Activated naive CD8-positive, alpha-beta T cell treated with anti-CD3 and anti-CD28 coated beads, Interleukin-2, amount 10 ng/mL, durations not matched to agents 7 days and 5 days (primary cell): ENCODE data around the gene RPL32. TPM values are rescaled to one million over a fixed set of nuclear protein-coding genes. Genes with fewer than 3 reads are reported as not detected.
A peak's percentile ranks its signal among the peaks of the same experiment; 100 is the strongest.
"Not testable (repeated sequence)": the region's sequence is repeated elsewhere in the genome, so short reads cannot be mapped to it uniquely, and the experiment has no call there.

Experiments used
- ATAC-seq: fragments of 150-1000 bp; cut with Tn5 transposase; one replicate; pipeline ENCODE4 v1.10.0; 2021; ENCODE audit warnings: low read depth, moderate library complexity
- POLR2A ChIA-PET: fragments of 350-600 bp; sonication (Branson Sonifier 250); formaldehyde crosslinking; loops from one replicate; lab custom pipeline; 2021; ENCODE audit warnings: antibody characterized with exemption; lab: Charles Lee
- DNase-seq: peaks from one replicate; pipeline ENCODE4 v3.0.0; 2021
- H3K27ac Mint-ChIP-seq: one replicate; pipeline ENCODE4 v1.8.0; 2022; ENCODE audit warnings: mild to moderate bottlenecking, mixed read lengths
- H3K27me3 Mint-ChIP-seq: one replicate; pipeline ENCODE4 v1.8.0; 2022; ENCODE audit warnings: mild to moderate bottlenecking, moderate library complexity, mixed read lengths
- H3K36me3 Mint-ChIP-seq: one replicate; pipeline ENCODE4 v1.8.0; 2021; ENCODE audit warnings: mild to moderate bottlenecking, mixed read lengths
- H3K4me1 Mint-ChIP-seq: one replicate; pipeline ENCODE4 v1.8.0; 2021; ENCODE audit warnings: mixed read lengths
- H3K4me3 Mint-ChIP-seq: one replicate; pipeline ENCODE4 v1.8.0; 2022; ENCODE audit warnings: mild to moderate bottlenecking, moderate library complexity, mixed read lengths
- H3K9me3 Mint-ChIP-seq: one replicate; pipeline ENCODE4 v1.8.0; 2021; ENCODE audit warnings: mixed read lengths
- total RNA-seq, 2 experiments: library from RNA; stranded (reverse); gene quantifications; one replicate each; pipeline ENCODE4 v1.2.3, GENCODE V29; 2021

The RPL32 gene
- total RNA-seq, 2 experiments from 2014 or later = 2,162 to 2,195 TPM

DNA sequence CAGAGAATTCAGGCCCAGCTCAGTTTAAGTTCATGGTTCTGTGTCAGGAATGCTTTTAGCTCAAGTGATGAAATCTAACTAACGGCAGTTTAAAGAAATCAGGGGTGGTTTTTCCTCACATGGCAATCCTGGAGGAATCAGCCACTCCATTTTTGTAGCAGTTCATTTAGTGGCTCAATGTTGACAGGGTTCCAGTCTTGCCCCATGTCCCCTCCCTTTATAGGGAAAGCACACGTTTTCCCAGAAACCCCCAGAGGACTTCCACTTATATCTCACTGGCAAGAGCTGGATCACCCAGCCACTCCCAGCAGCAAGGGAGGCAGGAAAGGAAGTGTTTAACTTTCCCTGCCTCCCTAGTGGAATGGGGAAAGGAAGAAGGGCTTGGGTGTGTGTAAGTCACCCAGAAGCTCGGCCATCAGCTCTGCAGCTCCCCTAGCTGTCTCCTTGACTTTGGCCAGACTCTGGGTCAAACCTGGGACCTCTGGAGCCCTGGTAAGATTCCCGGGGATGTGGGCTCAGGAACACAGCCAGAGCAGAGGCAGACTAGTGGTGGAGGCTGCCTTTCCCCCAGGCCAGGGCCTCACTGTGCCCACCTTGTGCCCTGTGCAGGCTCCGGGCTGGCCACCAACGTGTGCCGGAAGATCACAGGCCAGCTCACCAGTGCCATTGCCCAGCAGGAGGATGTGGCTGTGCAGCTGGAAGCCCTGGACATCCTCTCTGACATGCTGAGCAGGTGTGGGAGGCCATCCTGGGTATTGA is 33.6 kb downstream of the RPL32 start:
- no peaks in the 10 kb centered on the region for H3K36me3 Mint-ChIP-seq
- POLR2A ChIA-PET = no interaction called here
- DNase-seq (no peak), ATAC-seq (no peak)
- H3K27ac Mint-ChIP-seq = no peak overlapping the region
- H3K9me3 Mint-ChIP-seq = no peaks in the 10 kb centered on the region
- peaks cover 5% of the 10 kb centered on the region for H3K4me1 Mint-ChIP-seq
- no peak overlapping the region for H3K4me3 Mint-ChIP-seq
- H3K27me3 Mint-ChIP-seq = peaks cover 6% of the 10 kb centered on the region

DNA sequence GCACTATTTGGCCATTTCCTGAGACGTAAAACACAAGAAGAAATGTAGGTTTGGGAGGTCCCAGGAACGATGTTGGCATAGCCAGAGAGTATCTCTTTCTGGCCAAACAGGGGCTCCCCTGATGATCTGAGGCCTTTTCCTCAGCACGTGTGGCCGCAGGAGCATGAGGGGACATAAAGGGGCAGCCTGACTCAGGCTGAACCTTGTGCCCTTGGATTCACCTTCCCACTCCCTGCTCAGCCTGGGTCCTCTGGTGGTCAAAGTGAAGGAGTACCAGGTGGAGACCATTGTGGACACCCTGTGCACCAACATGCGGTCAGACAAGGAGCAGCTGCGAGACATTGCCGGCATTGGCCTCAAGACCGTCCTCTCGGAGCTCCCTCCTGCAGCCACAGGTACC is 34.3 kb downstream of the RPL32 start:
- Mint-ChIP-seq H3K36me3 (no peaks in the 10 kb centered on the region), H3K9me3 (no peaks in the 10 kb centered on the region), H3K4me1 (peaks cover 5% of the 10 kb centered on the region), H3K4me3 (no peak overlapping the region), H3K27me3 (peaks cover 6% of the 10 kb centered on the region), H3K27ac (no peak overlapping the region)
- ATAC-seq (no peak), DNase-seq (no peak)
- POLR2A ChIA-PET = no interaction called here

DNA sequence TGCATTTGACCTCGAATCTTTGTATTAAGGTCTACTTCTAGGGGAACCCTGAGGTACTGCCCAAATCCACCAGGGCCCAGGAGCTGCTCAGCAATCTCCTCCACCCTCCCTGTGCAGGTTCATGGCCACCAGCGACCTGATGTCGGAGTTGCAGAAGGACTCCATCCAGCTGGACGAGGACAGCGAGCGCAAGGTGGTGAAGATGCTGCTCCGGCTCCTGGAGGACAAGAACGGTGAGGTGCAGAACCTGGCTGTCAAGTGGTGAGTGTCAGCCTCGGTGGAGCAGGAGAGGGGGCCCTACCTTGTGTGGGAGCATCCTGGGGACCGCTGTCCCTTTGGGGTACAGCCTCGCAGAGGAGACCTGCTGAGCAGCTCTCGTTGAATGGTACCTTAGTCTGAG is 38.0 kb downstream of the RPL32 start:
- POLR2A ChIA-PET = interaction anchor here (0.7 kb wide), 1 partner anchor 188 kb away, joined by 4 read pairs; no protein-coding TSS in a partner anchor
- no peaks in the 10 kb centered on the region for H3K4me1 Mint-ChIP-seq
- no peaks in the 10 kb centered on the region for H3K9me3 Mint-ChIP-seq
- no peak overlapping the region for H3K27ac Mint-ChIP-seq
- DNase-seq = no peak
- no peak overlapping the region for H3K4me3 Mint-ChIP-seq
- H3K27me3 Mint-ChIP-seq = no peaks in the 10 kb centered on the region
- ATAC-seq = no peak
- no peaks in the 10 kb centered on the region for H3K36me3 Mint-ChIP-seq

DNA sequence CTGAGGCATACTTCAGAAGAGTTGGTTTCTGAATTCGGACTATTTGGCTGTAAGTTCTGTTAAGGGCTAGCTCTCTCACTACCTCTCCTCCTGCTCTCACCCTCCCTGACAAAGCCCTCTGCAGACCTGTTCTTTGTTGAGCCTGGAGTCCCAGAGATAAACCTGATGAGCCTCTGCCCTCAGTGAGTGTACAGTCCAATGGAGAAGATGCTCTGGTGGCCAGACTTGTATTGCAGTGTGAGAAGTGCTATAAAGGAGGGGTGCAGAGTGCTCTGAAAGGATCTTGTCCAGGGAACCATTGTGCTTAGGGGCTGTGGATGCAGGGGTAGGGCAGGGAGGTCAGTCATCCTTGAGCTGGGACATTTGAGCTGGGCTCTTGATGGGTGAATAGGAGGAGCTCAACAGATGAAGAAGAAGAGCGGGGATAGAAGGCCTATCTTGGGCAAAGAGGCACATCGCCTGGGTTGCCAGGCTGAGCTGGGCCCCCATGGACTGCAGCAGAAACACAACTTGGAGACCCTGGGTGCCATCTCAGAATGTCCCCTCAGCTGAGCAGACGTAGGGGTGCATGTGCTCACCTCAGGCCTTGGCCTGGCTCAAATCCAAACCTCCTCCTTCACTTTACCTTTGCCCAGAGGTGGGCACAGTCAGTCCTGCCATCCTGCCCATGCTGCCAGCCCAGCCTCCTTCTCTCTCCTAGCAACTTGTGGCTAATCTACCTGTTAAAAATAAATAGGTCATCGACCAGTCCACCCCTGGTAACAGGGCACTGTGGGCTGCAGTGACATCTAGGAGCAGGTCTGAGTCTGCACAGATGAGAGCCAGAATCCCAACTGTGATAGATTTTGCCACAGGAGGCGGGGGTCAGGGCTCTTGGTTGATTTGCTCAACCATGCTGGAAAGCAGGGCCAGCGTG is 41.6 kb downstream of the RPL32 start:
- DNase-seq = no peak
- peaks cover 24% of the 10 kb centered on the region for H3K27me3 Mint-ChIP-seq
- POLR2A ChIA-PET = interaction anchor here (1.7 kb wide), 1 partner anchor 10 kb away, joined by 4 read pairs; no protein-coding TSS in a partner anchor
- ATAC-seq = no peak
- no peaks in the 10 kb centered on the region for H3K36me3 Mint-ChIP-seq
- H3K9me3 Mint-ChIP-seq = no peaks in the 10 kb centered on the region
- no peak overlapping the region for H3K4me3 Mint-ChIP-seq
- no peaks in the 10 kb centered on the region for H3K4me1 Mint-ChIP-seq
- no peak overlapping the region for H3K27ac Mint-ChIP-seq

- DNase-seq = no peak
- no peak overlapping the region for H3K4me3 Mint-ChIP-seq
- no peaks in the 10 kb centered on the region for H3K4me1 Mint-ChIP-seq
- H3K27me3 Mint-ChIP-seq = peaks cover 24% of the 10 kb centered on the region
- no peaks in the 10 kb centered on the region for H3K36me3 Mint-ChIP-seq
- H3K27ac Mint-ChIP-seq = no peak overlapping the region
- ATAC-seq = no peak
- no peaks in the 10 kb centered on the region for H3K9me3 Mint-ChIP-seq
- POLR2A ChIA-PET = interaction anchor here (1.7 kb wide), 1 partner anchor 11 kb away, joined by 4 read pairs; no protein-coding TSS in a partner anchor
Measured at GRCh38 chr3:12798559-12799179, 42.7 kb downstream of the RPL32 start.

DNA sequence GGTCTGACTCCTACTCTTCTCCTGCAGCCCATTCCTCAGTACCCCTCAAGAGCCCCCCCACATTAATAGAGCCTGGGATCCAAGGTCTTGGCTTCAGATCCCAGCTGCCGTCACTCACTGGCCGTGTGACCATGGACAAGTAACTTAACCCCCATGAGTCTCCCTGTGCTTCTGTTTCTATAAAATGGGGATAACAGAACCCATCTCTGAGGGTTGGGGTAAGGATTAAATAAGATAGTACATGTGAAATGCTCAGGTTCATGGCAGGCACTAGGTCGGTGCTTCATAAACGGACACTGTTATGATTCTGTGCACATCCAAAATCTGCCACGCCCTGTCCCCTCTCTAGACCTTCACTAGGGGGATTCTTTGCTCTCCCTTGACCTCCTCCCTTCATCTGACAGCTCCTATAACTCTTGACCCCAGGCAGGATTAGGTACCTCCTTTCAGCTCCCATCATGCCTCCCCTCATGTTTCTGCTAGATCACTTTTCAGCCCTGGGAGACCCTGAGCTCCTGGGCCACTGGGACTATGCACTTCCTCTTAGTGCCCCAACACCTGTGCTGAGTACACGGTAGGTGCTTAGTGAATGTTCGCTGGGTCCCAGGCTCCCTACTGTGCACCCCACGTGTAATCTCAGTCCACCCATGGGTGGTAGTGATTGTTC is 43.3 kb downstream of the RPL32 start:
- Mint-ChIP-seq H3K4me3 (no peak overlapping the region), H3K36me3 (no peaks in the 10 kb centered on the region), H3K27ac (no peak overlapping the region), H3K27me3 (peaks cover 24% of the 10 kb centered on the region), H3K4me1 (no peaks in the 10 kb centered on the region), H3K9me3 (no peaks in the 10 kb centered on the region)
- POLR2A ChIA-PET = interaction anchor here (1.7 kb wide), 1 partner anchor 12 kb away, joined by 4 read pairs; no protein-coding TSS in a partner anchor
- ATAC-seq (no peak), DNase-seq (no peak)

DNA sequence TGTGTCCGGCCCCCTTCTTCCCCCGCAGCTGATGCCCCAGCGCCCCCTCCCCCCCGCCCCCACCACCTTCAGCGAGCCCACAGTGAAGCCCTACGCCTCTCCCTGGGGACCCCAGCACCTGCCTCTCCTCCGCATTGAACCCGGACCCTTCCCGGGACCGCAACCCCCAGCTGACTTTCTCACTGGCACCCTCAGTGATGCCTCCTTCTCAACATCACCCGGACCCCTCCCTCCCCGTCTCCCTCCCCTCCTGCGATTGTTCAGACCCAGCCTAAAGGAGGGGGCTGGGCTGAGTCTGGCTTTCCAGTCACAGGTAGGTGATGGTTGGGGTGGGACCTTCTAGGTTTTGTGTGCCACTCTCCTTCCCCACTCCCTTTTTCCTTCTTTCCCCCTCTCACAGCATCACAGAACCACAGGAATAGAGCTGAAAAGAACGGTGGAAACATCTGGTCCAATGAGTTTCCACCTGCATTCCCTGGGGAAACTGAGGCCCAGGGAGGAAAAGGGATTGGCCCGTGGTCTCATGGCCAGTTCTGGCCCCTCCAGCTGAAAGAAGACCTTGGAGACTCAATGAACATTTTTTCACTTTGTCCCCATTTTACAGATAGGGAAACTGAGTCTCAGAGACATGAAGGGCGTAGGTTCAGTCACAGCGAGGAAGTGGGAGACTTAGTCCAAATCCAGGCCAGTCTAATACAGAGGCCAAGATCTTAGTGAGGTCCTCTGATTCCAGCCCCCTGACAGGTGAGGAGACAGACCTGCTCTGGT is 44.1 kb downstream of the RPL32 start:
- no peak for ATAC-seq
- H3K4me3 Mint-ChIP-seq = peak overlapping the region; percentile 73

GRCh38 chr3:12796171-12797123 is 44.9 kb downstream of the RPL32 start, which contains the start of gene CAND2:
CAND2 (plus strand) TSS chr3:12796680; CDS start chr3:12796721, 41 bp downstream.
- ATAC-seq (peak; percentile 75), DNase-seq (peak; percentile 47)
- Mint-ChIP-seq H3K4me1 (no peaks in the 10 kb centered on the region), H3K36me3 (no peaks in the 10 kb centered on the region), H3K27ac (no peak within 1 kb of the TSS), H3K4me3 (peak within 1 kb of the TSS; percentile 73), H3K27me3 (peaks cover 24% of the 10 kb centered on the region), H3K9me3 (no peaks in the 10 kb centered on the region)
- POLR2A ChIA-PET = interaction anchor here (0.6 kb wide), 1 partner anchor 93 kb away, joined by 3 read pairs; no protein-coding TSS in a partner anchor

More for the DNA sequence above, 44.1 kb downstream of the RPL32 start:
- POLR2A ChIA-PET = no interaction called here
- Mint-ChIP-seq H3K4me1 (no peaks in the 10 kb centered on the region), H3K27ac (no peak overlapping the region), H3K27me3 (peaks cover 24% of the 10 kb centered on the region), H3K36me3 (no peaks in the 10 kb centered on the region), H3K9me3 (no peaks in the 10 kb centered on the region)
- DNase-seq = no peak

- Mint-ChIP-seq H3K9me3 (no peaks in the 10 kb centered on the region), H3K4me3 (no peak overlapping the region), H3K4me1 (no peaks in the 10 kb centered on the region), H3K36me3 (no peaks in the 10 kb centered on the region), H3K27me3 (peaks cover 28% of the 10 kb centered on the region), H3K27ac (no peak overlapping the region)
- POLR2A ChIA-PET = no interaction called here
- ATAC-seq = no peak
- no peak for DNase-seq
Measured at GRCh38 chr3:12793701-12794100, 47.7 kb downstream of the RPL32 start.

- ATAC-seq (no peak), DNase-seq (no peak)
- Mint-ChIP-seq H3K27me3 (peaks cover 20% of the 10 kb centered on the region), H3K9me3 (no peaks in the 10 kb centered on the region), H3K4me3 (no peak overlapping the region), H3K36me3 (no peaks in the 10 kb centered on the region), H3K27ac (no peak overlapping the region), H3K4me1 (no peaks in the 10 kb centered on the region)
- POLR2A ChIA-PET = interaction anchor here (0.5 kb wide), 1 partner anchor 180 kb away, joined by 4 read pairs; no protein-coding TSS in a partner anchor
Measured at GRCh38 chr3:12791430-12791829, 49.9 kb downstream of the RPL32 start.

DNA sequence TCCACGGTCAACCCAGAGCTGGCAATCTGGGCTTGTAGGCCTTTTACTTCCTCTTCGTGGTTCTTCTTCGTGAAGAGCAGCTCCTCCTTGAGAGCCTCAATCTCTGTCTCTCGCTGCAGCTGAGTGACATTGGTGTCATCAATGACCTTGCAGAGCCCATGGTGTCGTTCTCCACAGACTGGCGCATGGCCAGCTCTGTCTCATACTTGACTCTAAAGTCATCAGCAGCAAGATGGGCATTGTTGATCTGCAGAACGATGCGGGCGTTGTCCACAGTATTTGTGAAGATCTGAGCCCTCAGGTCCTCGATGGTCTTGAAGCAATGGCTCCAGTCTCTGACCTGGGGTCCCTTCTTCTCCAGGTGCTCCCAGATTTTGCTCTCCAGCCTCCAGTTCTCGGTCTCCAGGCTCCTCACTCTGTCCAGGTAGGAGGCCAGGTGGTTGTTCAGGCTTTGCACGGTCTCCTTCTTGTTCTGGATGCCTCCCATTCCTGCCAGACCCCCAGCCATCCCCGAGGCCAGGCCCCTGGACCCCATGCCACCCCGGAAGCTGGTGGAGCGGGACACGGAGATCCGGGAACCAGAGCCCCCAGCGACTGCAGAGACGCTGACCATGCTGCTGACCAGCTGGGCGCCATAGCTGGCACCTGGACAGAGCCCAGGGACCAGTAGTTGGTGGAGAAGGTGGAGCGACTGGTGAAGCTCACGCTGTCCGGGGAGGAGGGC is 53.2 kb downstream of the RPL32 start:
- H3K27ac Mint-ChIP-seq, H3K36me3 Mint-ChIP-seq, H3K9me3 Mint-ChIP-seq, H3K4me1 Mint-ChIP-seq, DNase-seq, ATAC-seq, H3K4me3 Mint-ChIP-seq: not testable (repeated sequence)
- POLR2A ChIA-PET = interaction anchor here (1.6 kb wide), 1 partner anchor 54 kb away, joined by 4 read pairs; the partner anchor contains the start of gene RPL32
- peaks cover 22% of the 10 kb centered on the region for H3K27me3 Mint-ChIP-seq
